ENCODE results near the gene CD48.

GRCh38 chr1:160681066-160681890 lies 30.3 kb downstream of the CD48 start:
- TF ChIP-seq CTCF (IDR thresholded peaks at IDR 0.05; ENCODE audit: borderline replicate concordance, extremely low read depth, low read length, poor library complexity, severe bottlenecking) = peak; percentile 97
- TF ChIP-seq EZH2 (IDR thresholded peaks at IDR 0.05; ENCODE audit: borderline replicate concordance, low read depth, low read length, severe bottlenecking) = no peak

Data from DND-41 (cell line).